Progenitor cell of endocrine pancreas (in vitro differentiated cells): ENCODE results near the gene GPS1. TPM values are rescaled to one million over a fixed set of nuclear protein-coding genes. Genes with fewer than 3 reads are reported as not detected.

Source experiments
- DNase-seq: peaks from one replicate; pipeline ENCODE4 v3.0.0; 2021; ENCODE audit warnings: low spot score; ENCODE audit not compliant: unreplicated experiment
- H3K27ac Mint-ChIP-seq: 2 replicates; pipeline ENCODE4 v1.8.0; 2021; ENCODE audit warnings: mild to moderate bottlenecking, moderate library complexity, mixed read lengths
- H3K27me3 Mint-ChIP-seq: 2 replicates; pipeline ENCODE4 v1.8.0; 2021; ENCODE audit warnings: mixed read lengths
- H3K36me3 Mint-ChIP-seq: 2 replicates; pipeline ENCODE4 v1.8.0; 2022; ENCODE audit warnings: mixed read lengths; ENCODE audit not compliant: insufficient read depth
- H3K4me1 Mint-ChIP-seq: 2 replicates; pipeline ENCODE4 v1.8.0; 2021; ENCODE audit warnings: low read depth, mixed read lengths
- H3K4me3 Mint-ChIP-seq: 2 replicates; pipeline ENCODE4 v1.8.0; 2021; ENCODE audit warnings: low read depth, mild to moderate bottlenecking, moderate library complexity, mixed read lengths
- H3K9me3 Mint-ChIP-seq: 2 replicates; pipeline ENCODE4 v1.8.0; 2021; ENCODE audit warnings: low read depth, mixed read lengths
- CTCF ChIP-seq: fragments of 200-600 bp; sonication (generic); IDR thresholded peaks from one replicate; pipeline ENCODE4 v1.5.0; 2021; ENCODE audit warnings: antibody characterized with exemption, mild to moderate bottlenecking; ENCODE audit not compliant: unreplicated experiment
- total RNA-seq: library from RNA; stranded (reverse); gene quantifications from 2 replicates; pipeline ENCODE4 v1.2.1, GENCODE V29; 2021

GPS1 gene
- total RNA-seq, 1 donor from 2014 or later = 137 TPM

GRCh38 chr17:82060614-82061013 is 8.9 kb downstream of the GPS1 start:
- peaks cover 2% of the 10 kb centered on the region for H3K36me3 Mint-ChIP-seq
- no peaks in the 10 kb centered on the region for H3K27me3 Mint-ChIP-seq
- no peak for DNase-seq
- TF ChIP-seq CTCF = no peak
- no peak overlapping the region for H3K4me3 Mint-ChIP-seq
- no peak overlapping the region for H3K27ac Mint-ChIP-seq
- H3K4me1 Mint-ChIP-seq = no peaks in the 10 kb centered on the region
- no peaks in the 10 kb centered on the region for H3K9me3 Mint-ChIP-seq

- Mint-ChIP-seq H3K4me1 (peaks cover 1% of the 10 kb centered on the region), H3K9me3 (no peaks in the 10 kb centered on the region), H3K27ac (no peak overlapping the region), H3K36me3 (peaks cover 2% of the 10 kb centered on the region), H3K27me3 (no peaks in the 10 kb centered on the region), H3K4me3 (no peak overlapping the region)
- no peak for TF ChIP-seq CTCF
- no peak for DNase-seq
Observed at GRCh38 chr17:82061047-82061925, 9.6 kb downstream of the GPS1 start.

GRCh38 chr17:82062076-82062983 is 10.6 kb downstream of the GPS1 start:
- H3K27ac Mint-ChIP-seq = no peak overlapping the region
- H3K27me3 Mint-ChIP-seq = no peaks in the 10 kb centered on the region
- no peak for TF ChIP-seq CTCF
- H3K36me3 Mint-ChIP-seq = peaks cover 2% of the 10 kb centered on the region
- DNase-seq = no peak
- H3K4me1 Mint-ChIP-seq = peaks cover 1% of the 10 kb centered on the region
- no peaks in the 10 kb centered on the region for H3K9me3 Mint-ChIP-seq
- no peak overlapping the region for H3K4me3 Mint-ChIP-seq

GRCh38 chr17:82062984-82063368 is 11.3 kb downstream of the GPS1 start:
- no peak for DNase-seq
- TF ChIP-seq CTCF = no peak
- Mint-ChIP-seq H3K27me3 (no peaks in the 10 kb centered on the region), H3K27ac (no peak overlapping the region), H3K9me3 (no peaks in the 10 kb centered on the region), H3K4me1 (peaks cover 1% of the 10 kb centered on the region), H3K4me3 (no peak overlapping the region), H3K36me3 (peaks cover 2% of the 10 kb centered on the region)
